ENCODE measurements around the gene TFF1.

TFF1 gene

DNA sequence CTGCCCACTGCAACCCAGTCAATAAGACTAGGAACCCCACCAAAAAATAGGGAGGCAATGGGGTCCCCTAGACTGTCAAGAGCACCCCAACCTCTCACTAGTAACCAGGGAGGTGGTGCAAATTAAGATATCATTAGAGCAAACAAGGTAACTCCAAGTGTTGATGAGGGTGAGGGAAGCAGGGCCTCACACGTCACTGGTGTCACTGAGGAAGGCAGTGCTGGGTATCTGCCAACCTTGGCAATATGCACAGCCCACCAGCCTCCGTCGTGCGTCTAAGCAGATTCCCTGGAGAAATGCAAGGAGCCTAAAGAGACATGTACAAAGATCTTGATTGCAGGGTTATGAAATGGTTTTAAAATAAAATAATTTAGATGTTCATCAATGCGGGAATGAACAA is 41.1 kb upstream of the TFF1 start:
- H3K27me3 ChIP-seq = peaks cover 0 to 24% of the 10 kb centered on the region in 2 donors
- TF ChIP-seq, protein P1, sequence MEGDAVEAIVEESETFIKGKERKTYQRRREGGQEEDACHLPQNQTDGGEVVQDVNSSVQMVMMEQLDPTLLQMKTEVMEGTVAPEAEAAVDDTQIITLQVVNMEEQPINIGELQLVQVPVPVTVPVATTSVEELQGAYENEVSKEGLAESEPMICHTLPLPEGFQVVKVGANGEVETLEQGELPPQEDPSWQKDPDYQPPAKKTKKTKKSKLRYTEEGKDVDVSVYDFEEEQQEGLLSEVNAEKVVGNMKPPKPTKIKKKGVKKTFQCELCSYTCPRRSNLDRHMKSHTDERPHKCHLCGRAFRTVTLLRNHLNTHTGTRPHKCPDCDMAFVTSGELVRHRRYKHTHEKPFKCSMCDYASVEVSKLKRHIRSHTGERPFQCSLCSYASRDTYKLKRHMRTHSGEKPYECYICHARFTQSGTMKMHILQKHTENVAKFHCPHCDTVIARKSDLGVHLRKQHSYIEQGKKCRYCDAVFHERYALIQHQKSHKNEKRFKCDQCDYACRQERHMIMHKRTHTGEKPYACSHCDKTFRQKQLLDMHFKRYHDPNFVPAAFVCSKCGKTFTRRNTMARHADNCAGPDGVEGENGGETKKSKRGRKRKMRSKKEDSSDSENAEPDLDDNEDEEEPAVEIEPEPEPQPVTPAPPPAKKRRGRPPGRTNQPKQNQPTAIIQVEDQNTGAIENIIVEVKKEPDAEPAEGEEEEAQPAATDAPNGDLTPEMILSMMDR (IDR thresholded peaks at IDR 0.05) = no peak
- no peaks in the 10 kb centered on the region for H3K9me3 ChIP-seq
- H3K36me3 ChIP-seq = no peaks in the 10 kb centered on the region
- H3K27ac ChIP-seq = no peak overlapping the region
- no peaks in the 10 kb centered on the region for H3K4me1 ChIP-seq
- no peak for DNase-seq
- intact Hi-C loops (cut with DNase I; ENCODE audit: low total_unique reads) = no loop called here
- H3K4me3 ChIP-seq = no peak overlapping the region

DNA sequence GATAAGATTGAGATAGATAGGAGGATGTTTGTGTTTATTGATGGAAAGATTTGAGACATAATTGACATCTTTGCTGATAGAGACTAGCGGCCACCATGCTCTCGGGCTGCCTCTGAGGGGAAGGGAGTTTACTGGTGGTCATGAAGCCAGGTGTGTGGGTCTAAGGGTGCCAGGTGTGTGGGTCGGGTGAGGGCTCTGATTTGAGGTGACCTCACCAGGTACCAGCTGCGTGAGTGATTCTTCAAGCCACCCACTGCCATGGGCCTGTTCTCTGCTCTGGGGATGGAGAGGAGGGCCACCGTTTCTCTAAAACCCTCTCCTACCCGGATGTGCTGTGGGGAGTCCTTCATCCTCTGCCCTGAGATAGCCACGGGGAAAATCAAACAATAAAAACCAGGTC is 40.5 kb upstream of the TFF1 start:
- Histone ChIP-seq H3K36me3 (no peaks in the 10 kb centered on the region), H3K4me3 (no peak overlapping the region), H3K27ac (no peak overlapping the region), H3K27me3 (peaks cover 0 to 20% of the 10 kb centered on the region in 2 donors), H3K9me3 (no peaks in the 10 kb centered on the region), H3K4me1 (no peaks in the 10 kb centered on the region)
- no peak for DNase-seq
- intact Hi-C loops (cut with DNase I; ENCODE audit: low total_unique reads) = no loop called here
- TF ChIP-seq, protein P1 (IDR thresholded peaks at IDR 0.05) = no peak

DNA sequence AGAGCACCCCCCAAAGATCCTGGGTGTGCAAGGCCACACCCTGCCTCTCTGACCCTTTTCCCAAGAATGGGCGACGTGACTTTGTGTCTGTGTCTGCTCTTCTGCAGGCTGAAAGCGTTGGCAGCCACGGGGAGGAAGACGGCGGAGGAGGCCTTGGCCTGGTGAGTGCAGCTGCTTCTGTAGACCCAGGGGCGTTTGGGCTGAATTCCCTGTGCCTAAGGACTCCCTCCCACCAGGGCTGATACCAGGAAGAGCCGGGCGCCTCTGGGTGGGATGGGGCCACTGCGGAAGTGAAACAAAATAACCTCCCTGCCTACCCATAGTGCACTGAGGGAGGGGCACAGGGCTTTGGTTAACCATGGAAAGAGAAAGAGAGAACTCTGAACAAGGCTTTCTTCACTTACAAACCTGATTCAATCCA is 39.9 kb upstream of the TFF1 start:
- Histone ChIP-seq H3K27ac (no peak overlapping the region), H3K9me3 (no peaks in the 10 kb centered on the region), H3K4me1 (no peaks in the 10 kb centered on the region), H3K27me3 (peaks cover 0 to 13% of the 10 kb centered on the region in 2 donors), H3K36me3 (no peaks in the 10 kb centered on the region), H3K4me3 (no peak overlapping the region)
- intact Hi-C loops (cut with DNase I; ENCODE audit: low total_unique reads) = no loop called here
- TF ChIP-seq, protein P1 (IDR thresholded peaks at IDR 0.05) = no peak
- no peak for DNase-seq

DNA sequence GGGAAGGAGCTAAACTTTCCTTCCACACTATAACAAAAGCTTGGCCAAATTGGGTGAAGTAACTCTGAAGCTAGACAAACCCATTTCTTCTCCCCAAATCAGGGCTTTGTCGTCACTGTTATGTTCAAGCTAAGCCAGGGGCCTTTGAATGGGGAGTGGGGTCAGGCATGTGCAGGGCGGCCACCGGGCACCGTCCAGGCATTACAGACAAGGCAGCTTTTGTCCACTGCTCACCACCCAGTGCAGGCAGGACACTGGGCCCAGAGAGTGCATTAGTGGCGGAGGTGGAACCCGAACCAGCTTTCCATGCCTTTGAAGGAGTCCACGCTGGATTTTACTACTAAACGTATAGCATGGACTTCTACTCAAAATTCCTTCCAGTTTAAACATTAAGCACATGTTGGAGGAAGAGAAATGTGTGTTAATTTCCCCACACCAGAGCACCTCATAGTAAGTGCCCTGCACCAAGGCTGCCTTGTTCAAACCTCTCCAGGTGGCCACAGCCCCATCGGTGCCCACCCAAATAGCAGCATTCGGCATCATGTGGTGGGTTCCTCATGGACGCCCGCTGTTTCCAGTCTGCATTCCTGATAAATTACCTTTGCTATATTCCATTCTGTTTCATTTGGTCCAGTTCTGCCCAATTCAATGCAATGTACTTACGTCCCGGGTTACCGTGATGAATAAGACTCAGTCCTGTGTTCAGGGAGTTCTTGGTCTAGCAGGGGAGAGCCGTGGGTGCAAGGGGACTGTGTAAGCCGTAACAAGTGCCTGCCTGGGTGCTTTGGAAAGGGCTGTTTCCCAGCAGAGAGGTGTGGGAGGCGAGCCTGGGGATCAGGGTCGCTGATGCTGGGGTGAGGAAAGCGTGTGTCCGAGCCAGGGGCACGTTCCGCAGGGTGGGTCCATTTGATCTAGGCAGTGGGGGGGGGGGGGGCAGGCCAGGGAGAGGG is 39.0 kb upstream of the TFF1 start:
- Histone ChIP-seq H3K9me3 (no peaks in the 10 kb centered on the region), H3K4me3 (no peak overlapping the region), H3K27me3 (peaks cover 0 to 11% of the 10 kb centered on the region in 2 donors), H3K4me1 (no peaks in the 10 kb centered on the region), H3K36me3 (no peaks in the 10 kb centered on the region), H3K27ac (no peak overlapping the region)
- intact Hi-C loops (cut with DNase I; ENCODE audit: low total_unique reads) = no loop called here
- DNase-seq = no peak
- TF ChIP-seq, protein P1 (IDR thresholded peaks at IDR 0.05) = no peak

DNA sequence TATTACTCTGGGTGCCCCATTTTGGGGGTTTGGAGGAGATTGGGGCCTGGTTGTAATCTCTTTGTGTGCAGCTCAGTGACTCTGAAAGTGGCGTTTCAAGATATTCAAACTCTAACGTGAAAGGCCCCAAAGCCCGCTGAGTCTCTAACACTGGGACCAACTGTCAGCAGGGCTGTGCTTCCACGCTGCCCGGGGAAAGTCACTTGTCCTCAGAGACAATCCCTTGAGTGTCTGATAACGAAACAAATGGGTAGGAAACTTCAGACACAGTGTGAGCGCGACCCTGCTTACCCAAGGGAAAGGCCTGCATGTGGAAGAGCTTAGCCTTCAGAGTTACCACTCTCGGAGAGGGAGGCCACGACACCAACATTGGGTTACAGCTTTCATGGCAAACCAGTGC is 38.2 kb upstream of the TFF1 start:
- TF ChIP-seq, protein P1 (IDR thresholded peaks at IDR 0.05) = no peak
- Histone ChIP-seq H3K36me3 (no peaks in the 10 kb centered on the region), H3K4me1 (no peaks in the 10 kb centered on the region), H3K27ac (no peak overlapping the region), H3K4me3 (no peak overlapping the region), H3K9me3 (no peaks in the 10 kb centered on the region), H3K27me3 (peaks cover 0 to 6% of the 10 kb centered on the region in 2 donors)
- intact Hi-C loops (cut with DNase I; ENCODE audit: low total_unique reads) = no loop called here
- no peak for DNase-seq

Measured in tibial artery (tissue), 4 donors.